GM19193 (cell line): ENCODE measurements around the gene CSAD.
A peak's percentile ranks its signal among the peaks of the same experiment; 100 is the strongest.

Experiments
- POLR2A ChIP-seq: IDR thresholded peaks from 4 replicates; pipeline ENCODE4 v1.6.1; 2011; ENCODE audit not compliant: insufficient read depth, insufficient read length; ENCODE audit errors: extremely low read depth

Gene CSAD

GRCh38 chr12:53196486-53196885, 15.8 kb upstream of the CSAD start:
- TF ChIP-seq POLR2A: no peak

- peak; percentile 13 for TF ChIP-seq POLR2A
These were observed 15.0 kb upstream of the CSAD start for GRCh38 chr12:53195516-53196420.

GRCh38 chr12:53194973-53195372, 14.2 kb upstream of the CSAD start:
- TF ChIP-seq POLR2A: no peak

- TF ChIP-seq POLR2A: peak; percentile 22
These were observed 13.4 kb upstream of the CSAD start for GRCh38 chr12:53193985-53194716.

GRCh38 chr12:53193040-53193439, 12.3 kb upstream of the CSAD start:
- TF ChIP-seq POLR2A: peak; percentile 0

GRCh38 chr12:53192531-53193021, 11.9 kb upstream of the CSAD start:
- TF ChIP-seq POLR2A: peak; percentile 19

GRCh38 chr12:53191885-53192530, 11.3 kb upstream of the CSAD start:
- TF ChIP-seq POLR2A: peak; percentile 26

- no peak for TF ChIP-seq POLR2A
These were observed 10.6 kb upstream of the CSAD start for GRCh38 chr12:53191096-53191884.

GRCh38 chr12:53190108-53190729, 9.5 kb upstream of the CSAD start:
- peak; percentile 42 for TF ChIP-seq POLR2A

- TF ChIP-seq POLR2A: no peak
These were observed 6.6 kb upstream of the CSAD start for GRCh38 chr12:53187145-53187899.

GRCh38 chr12:53186745-53187144, 6.0 kb upstream of the CSAD start:
- no peak for TF ChIP-seq POLR2A

- TF ChIP-seq POLR2A: no peak
These were observed 4.9 kb upstream of the CSAD start for GRCh38 chr12:53185582-53186153.

GRCh38 chr12:53184828-53185227, 4.1 kb upstream of the CSAD start:
- TF ChIP-seq POLR2A: no peak
